ENCODE data around the gene MAGI3. TPM values are rescaled to one million over a fixed set of nuclear protein-coding genes. Genes with fewer than 3 reads are reported as not detected.
"Not testable (repeated sequence)": the region's sequence is repeated elsewhere in the genome, so short reads cannot be mapped to it uniquely, and the experiment has no call there.

Gene MAGI3
- total and polyA plus RNA-seq, 2 donors (not counting 1 experiment from before 2014, with no cell fraction given): 0.30 to 0.67 TPM

- DNase-seq (no peak), ATAC-seq (ENCODE audit: low read depth) (no peak)
- Histone ChIP-seq H3K36me3 (replicated peaks in 1 of 2; ENCODE audit: control extremely low read depth in 1 of 2, control insufficient read depth in 1 of 2, extremely low read depth in 1 of 2, insufficient read depth in 2 of 2, low read length in 1 of 2) (no peaks in the 10 kb centered on the region), H3K79me2 (ENCODE audit: control insufficient read depth, insufficient read depth, low read length) (no peaks in the 10 kb centered on the region), H3K9ac (ENCODE audit: low read length) (no peak overlapping the region), H2AFZ (ENCODE audit: insufficient read depth, low read depth, low read length, poor library complexity, severe bottlenecking) (no peak overlapping the region), H3K9me3 (ENCODE audit: control extremely low read depth in 1 of 3, control insufficient read depth in 2 of 3, insufficient read depth in 1 of 3, low read length in 2 of 3) (no peaks in the 10 kb centered on the region), H3K4me1 (ENCODE audit: control insufficient read depth in 2 of 2, insufficient read depth in 2 of 2, low read length in 2 of 2) (no peaks in the 10 kb centered on the region), H3K4me3 (ENCODE audit: control extremely low read depth in 1 of 5, extremely low read depth in 1 of 5, insufficient read depth in 1 of 5, low read depth in 2 of 5, low read length in 4 of 5) (no peak overlapping the region), H4K20me1 (ENCODE audit: control insufficient read depth, insufficient read depth, low read length, poor library complexity, severe bottlenecking) (no peaks in the 10 kb centered on the region), H3K27ac (ENCODE audit: low read length in 2 of 2) (no peak overlapping the region), H3K27me3 (replicated peaks in 1 of 4; ENCODE audit: control extremely low read depth in 1 of 4, control insufficient read depth in 3 of 4, insufficient read depth in 4 of 4, low read length in 3 of 4) (no peaks in the 10 kb centered on the region), H3K4me2 (replicated peaks; ENCODE audit: low read depth, low read length, poor library complexity, severe bottlenecking) (no peak overlapping the region)
- H3K4me1 Mint-ChIP-seq: no peaks in the 10 kb centered on the region
- CTCF ChIA-PET: no interaction called here
- H3K9me3 Mint-ChIP-seq (ENCODE audit: insufficient read depth): peaks cover 4% of the 10 kb centered on the region
- POLR2A ChIA-PET: no interaction called here
- H3K4me3 Mint-ChIP-seq: no peak overlapping the region
- intact Hi-C loops (cut with micrococcal nuclease): no loop called here
- TF ChIP-seq EZH2 (IDR thresholded peaks at IDR 0.05; ENCODE audit: borderline replicate concordance, insufficient read depth, low read depth, low read length, poor library complexity, severe bottlenecking) (no peak), CTCF (IDR thresholded peaks at IDR 0.05) (no peak)
- H3K27me3 Mint-ChIP-seq: peaks cover 3% of the 10 kb centered on the region
- H3K27ac Mint-ChIP-seq: no peak overlapping the region
Measured at GRCh38 chr1:113409363-113409762, 19.0 kb downstream of the MAGI3 start.

- no CpG with 5 or more reads among the region's 4 CpGs for WGBS (ENCODE audit: insufficient coverage)
- H3K9me3 Mint-ChIP-seq (ENCODE audit: insufficient read depth); CTCF ChIA-PET: not testable (repeated sequence)
Measured at GRCh38 chr1:113412020-113412419, 21.7 kb downstream of the MAGI3 start.

More at GRCh38 chr1:113412020-113412419, 21.7 kb downstream of the MAGI3 start:
- H3K27me3 ChIP-seq (replicated peaks in 1 of 4; ENCODE audit: control extremely low read depth in 1 of 4, control insufficient read depth in 3 of 4, insufficient read depth in 4 of 4, low read length in 3 of 4); H3K4me1 Mint-ChIP-seq; H2AFZ ChIP-seq (ENCODE audit: insufficient read depth, low read depth, low read length, poor library complexity, severe bottlenecking); H3K27ac ChIP-seq (ENCODE audit: low read length in 2 of 2); H3K4me3 ChIP-seq (ENCODE audit: control extremely low read depth in 1 of 5, extremely low read depth in 1 of 5, insufficient read depth in 1 of 5, low read depth in 2 of 5, low read length in 4 of 5); H4K20me1 ChIP-seq (ENCODE audit: control insufficient read depth, insufficient read depth, low read length, poor library complexity, severe bottlenecking); H3K9ac ChIP-seq (ENCODE audit: low read length); H3K9me3 ChIP-seq (ENCODE audit: control extremely low read depth in 1 of 3, control insufficient read depth in 2 of 3, insufficient read depth in 1 of 3, low read length in 2 of 3); H3K4me3 Mint-ChIP-seq; H3K79me2 ChIP-seq (ENCODE audit: control insufficient read depth, insufficient read depth, low read length); intact Hi-C loops (cut with micrococcal nuclease); H3K36me3 ChIP-seq (replicated peaks in 1 of 2; ENCODE audit: control extremely low read depth in 1 of 2, control insufficient read depth in 1 of 2, extremely low read depth in 1 of 2, insufficient read depth in 2 of 2, low read length in 1 of 2); H3K4me1 ChIP-seq (ENCODE audit: control insufficient read depth in 2 of 2, insufficient read depth in 2 of 2, low read length in 2 of 2); ATAC-seq (ENCODE audit: low read depth); H3K4me2 ChIP-seq (replicated peaks; ENCODE audit: low read depth, low read length, poor library complexity, severe bottlenecking); H3K27me3 Mint-ChIP-seq; H3K27ac Mint-ChIP-seq; DNase-seq; POLR2A ChIA-PET: not testable (repeated sequence)

Data from B cell (primary cell).